Measurements from ENCODE around the gene SLC26A6.

Gene SLC26A6

DNA sequence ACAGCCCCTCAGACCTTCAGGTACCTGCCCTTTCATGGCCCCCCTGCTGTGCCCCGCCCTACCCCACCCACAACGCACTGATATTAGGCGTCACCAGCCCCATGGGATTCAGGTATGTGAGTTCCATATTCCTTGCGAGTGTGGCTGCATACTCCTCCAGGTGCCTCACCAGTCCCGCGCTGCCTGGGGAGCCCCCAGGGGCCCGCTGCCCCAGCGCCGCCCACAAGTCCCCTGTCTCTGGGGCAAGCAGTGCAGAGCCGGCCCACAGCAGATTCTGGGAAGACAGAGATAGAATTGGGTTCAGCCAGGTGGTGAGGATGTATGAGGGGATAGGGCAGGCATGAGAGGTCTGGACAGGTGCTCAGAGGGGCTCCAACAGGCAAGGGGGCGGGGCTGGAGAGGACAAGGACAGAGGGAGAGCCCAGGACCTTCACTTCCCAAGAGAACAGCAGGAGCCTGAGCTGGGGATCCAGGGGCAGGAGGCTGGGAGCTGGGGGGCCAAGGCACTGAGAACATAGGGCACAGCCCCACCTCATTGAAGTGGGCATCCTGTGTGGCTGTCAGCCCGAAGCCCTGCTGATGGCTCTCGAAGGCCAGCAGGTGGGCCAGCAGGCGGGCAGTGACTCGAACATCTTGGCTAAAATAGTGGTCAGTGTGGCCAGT is 13.1 kb upstream of the SLC26A6 start:
- Histone ChIP-seq H3K27me3 (ENCODE audit: control insufficient read depth in 5 of 5, insufficient read depth in 4 of 5, low read length in 5 of 5) (peaks cover 0 to 4% (median 0%) of the 10 kb centered on the region in 5 donors), H3K27ac (ENCODE audit: low read depth, low read length) (no peak overlapping the region), H3K9ac (ENCODE audit: low read length in 5 of 5) (no peak overlapping the region), H3K36me3 (ENCODE audit: control insufficient read depth in 5 of 5, insufficient read depth in 5 of 5, low read length in 5 of 5) (no peaks in the 10 kb centered on the region), H3K4me3 (ENCODE audit: low read depth in 1 of 5, low read length in 5 of 5) (no peak overlapping the region), H3K4me1 (ENCODE audit: control insufficient read depth in 5 of 5, insufficient read depth in 5 of 5, low read length in 5 of 5) (no peaks in the 10 kb centered on the region), H3K9me3 (ENCODE audit: control insufficient read depth in 5 of 5, low read length in 5 of 5) (no peaks in the 10 kb centered on the region)

DNA sequence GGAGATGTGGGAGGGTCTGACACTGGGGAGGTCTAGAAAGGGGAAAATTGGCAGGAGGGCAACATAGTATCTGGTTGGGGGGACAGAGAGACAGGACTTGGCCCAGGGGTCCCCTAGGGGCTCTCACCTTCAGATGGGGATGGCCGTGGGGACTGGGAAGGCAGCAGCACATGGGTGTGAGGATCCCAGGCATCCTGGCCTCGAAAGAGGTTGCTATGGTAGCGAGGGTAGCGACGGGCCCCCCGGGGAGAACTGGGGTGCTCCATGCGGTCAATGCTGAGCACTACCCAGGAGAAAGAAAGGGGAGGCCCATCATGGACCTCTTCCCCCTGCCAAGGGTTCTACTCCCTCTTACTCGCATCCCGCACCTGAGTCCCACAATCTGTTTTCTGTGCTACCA is 12.5 kb upstream of the SLC26A6 start:
- Histone ChIP-seq H3K36me3 (ENCODE audit: control insufficient read depth in 5 of 5, insufficient read depth in 5 of 5, low read length in 5 of 5) (no peaks in the 10 kb centered on the region), H3K27me3 (ENCODE audit: control insufficient read depth in 5 of 5, insufficient read depth in 4 of 5, low read length in 5 of 5) (peaks cover 0 to 4% (median 0%) of the 10 kb centered on the region in 5 donors), H3K4me3 (ENCODE audit: low read depth in 1 of 5, low read length in 5 of 5) (no peak overlapping the region), H3K9ac (ENCODE audit: low read length in 5 of 5) (no peak overlapping the region), H3K27ac (ENCODE audit: low read depth, low read length) (no peak overlapping the region), H3K9me3 (ENCODE audit: control insufficient read depth in 5 of 5, low read length in 5 of 5) (no peaks in the 10 kb centered on the region), H3K4me1 (ENCODE audit: control insufficient read depth in 5 of 5, insufficient read depth in 5 of 5, low read length in 5 of 5) (no peaks in the 10 kb centered on the region)

DNA sequence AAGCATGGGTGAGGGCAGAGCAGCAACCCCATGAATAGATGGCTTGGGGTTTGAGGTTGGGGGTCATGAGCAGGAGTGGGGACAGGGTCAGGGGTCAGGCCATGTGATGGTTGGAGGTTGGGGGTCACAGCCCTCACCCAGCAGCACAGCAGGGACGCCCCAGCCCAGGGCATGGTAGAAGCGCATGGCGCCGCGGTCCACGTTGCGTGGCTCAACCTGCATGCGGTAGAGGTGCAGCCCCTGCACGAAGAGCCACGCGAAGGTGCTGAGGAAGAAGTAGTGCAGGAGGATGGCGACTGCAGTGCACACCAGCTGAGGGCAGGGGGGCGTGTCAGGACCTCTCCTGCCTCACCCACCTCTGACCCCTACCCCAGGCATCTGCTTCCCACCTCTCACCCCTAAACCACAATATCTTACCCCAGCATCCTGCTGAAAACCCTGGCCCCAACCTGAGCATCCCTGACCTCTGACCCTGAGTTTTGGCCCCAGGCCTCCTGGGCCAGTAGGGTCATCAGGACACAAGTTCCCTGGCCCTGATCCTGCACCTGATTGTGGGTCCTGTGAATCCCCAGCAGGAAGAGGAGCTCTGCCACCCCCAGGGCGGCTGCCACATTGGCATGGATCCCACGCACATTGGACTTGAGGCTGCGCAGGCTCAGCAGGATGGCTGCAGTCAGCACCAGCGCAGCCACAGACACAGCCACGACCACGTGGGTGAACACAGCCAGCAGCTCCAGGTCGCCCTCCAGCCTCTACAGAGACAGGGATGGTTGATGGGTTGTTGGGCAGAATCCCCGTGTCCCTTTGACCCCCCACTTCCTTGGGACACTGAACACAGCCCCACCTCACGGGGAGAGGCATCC is 9.9 kb upstream of the SLC26A6 start:
- Histone ChIP-seq H3K4me3 (ENCODE audit: low read depth in 1 of 5, low read length in 5 of 5) (no peak overlapping the region), H3K36me3 (ENCODE audit: control insufficient read depth in 5 of 5, insufficient read depth in 5 of 5, low read length in 5 of 5) (no peaks in the 10 kb centered on the region), H3K27ac (ENCODE audit: low read depth, low read length) (no peak overlapping the region)

DNA sequence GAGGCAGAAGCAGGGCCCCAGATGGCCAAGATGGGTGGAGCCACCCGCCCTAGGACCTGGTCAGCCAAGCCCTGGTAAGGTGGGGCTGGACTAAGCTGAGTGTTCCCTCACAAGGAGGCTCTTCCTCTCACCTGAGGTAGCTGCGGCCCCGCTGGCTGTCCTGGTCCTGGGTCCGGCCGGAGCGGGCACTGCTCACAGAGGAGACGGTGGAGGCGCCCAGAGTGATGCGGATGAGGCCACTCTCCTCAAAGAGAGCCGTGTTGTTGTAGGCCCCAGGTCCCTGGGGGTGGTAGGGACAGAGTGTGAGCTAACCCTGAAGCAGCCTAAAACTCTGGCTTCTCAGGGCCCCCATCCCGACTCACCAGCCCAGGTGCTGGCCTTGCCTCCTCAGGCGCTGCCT is 7.3 kb upstream of the SLC26A6 start:
- H3K36me3 ChIP-seq (ENCODE audit: control insufficient read depth in 5 of 5, insufficient read depth in 5 of 5, low read length in 5 of 5): no peaks in the 10 kb centered on the region
- H3K4me3 ChIP-seq (ENCODE audit: low read depth in 1 of 5, low read length in 5 of 5): no peak overlapping the region
- no peak overlapping the region for H3K9ac ChIP-seq (ENCODE audit: low read length in 5 of 5)
- peaks cover 0 to 4% (median 0%) of the 10 kb centered on the region in 5 donors for H3K27me3 ChIP-seq (ENCODE audit: control insufficient read depth in 5 of 5, insufficient read depth in 4 of 5, low read length in 5 of 5)
- no peaks in the 10 kb centered on the region for H3K4me1 ChIP-seq (ENCODE audit: control insufficient read depth in 5 of 5, insufficient read depth in 5 of 5, low read length in 5 of 5)
- H3K27ac ChIP-seq (ENCODE audit: low read depth, low read length): no peak overlapping the region
- no peaks in the 10 kb centered on the region for H3K9me3 ChIP-seq (ENCODE audit: control insufficient read depth in 5 of 5, low read length in 5 of 5)

More for the DNA sequence above, 9.9 kb upstream of the SLC26A6 start:
- Histone ChIP-seq H3K4me1 (ENCODE audit: control insufficient read depth in 5 of 5, insufficient read depth in 5 of 5, low read length in 5 of 5) (no peaks in the 10 kb centered on the region), H3K9me3 (ENCODE audit: control insufficient read depth in 5 of 5, low read length in 5 of 5) (no peaks in the 10 kb centered on the region), H3K27me3 (ENCODE audit: control insufficient read depth in 5 of 5, insufficient read depth in 4 of 5, low read length in 5 of 5) (peaks cover 0 to 4% (median 0%) of the 10 kb centered on the region in 5 donors), H3K9ac (ENCODE audit: low read length in 5 of 5) (no peak overlapping the region)

DNA sequence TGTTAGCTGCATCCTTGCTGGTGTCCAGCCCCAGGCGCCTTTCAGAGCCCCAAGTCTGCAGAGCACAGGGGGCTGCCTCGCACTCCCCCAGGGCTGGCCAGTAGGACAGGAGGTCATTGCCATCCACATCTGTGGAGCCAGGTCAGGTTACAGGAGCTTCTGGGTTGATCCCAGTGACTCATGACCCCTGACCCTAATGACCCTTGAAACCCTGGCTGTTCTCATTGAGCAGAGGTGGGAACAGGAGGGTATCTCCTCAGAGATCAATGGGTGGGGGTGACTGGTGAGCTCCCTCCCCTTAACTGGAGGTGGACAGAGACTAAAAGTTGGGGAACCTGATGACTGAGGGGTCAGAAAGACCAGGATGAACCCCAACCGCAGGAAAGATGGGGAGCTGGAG is 6.1 kb upstream of the SLC26A6 start:
- Histone ChIP-seq H3K4me3 (ENCODE audit: low read depth in 1 of 5, low read length in 5 of 5) (no peak overlapping the region), H3K4me1 (ENCODE audit: control insufficient read depth in 5 of 5, insufficient read depth in 5 of 5, low read length in 5 of 5) (peaks cover 0 to 3% (median 2%) of the 10 kb centered on the region in 5 donors), H3K27me3 (ENCODE audit: control insufficient read depth in 5 of 5, insufficient read depth in 4 of 5, low read length in 5 of 5) (peaks cover 0 to 4% (median 0%) of the 10 kb centered on the region in 5 donors), H3K9me3 (ENCODE audit: control insufficient read depth in 5 of 5, low read length in 5 of 5) (no peaks in the 10 kb centered on the region), H3K36me3 (ENCODE audit: control insufficient read depth in 5 of 5, insufficient read depth in 5 of 5, low read length in 5 of 5) (no peaks in the 10 kb centered on the region), H3K27ac (ENCODE audit: low read depth, low read length) (no peak overlapping the region), H3K9ac (ENCODE audit: low read length in 5 of 5) (no peak overlapping the region)

DNA sequence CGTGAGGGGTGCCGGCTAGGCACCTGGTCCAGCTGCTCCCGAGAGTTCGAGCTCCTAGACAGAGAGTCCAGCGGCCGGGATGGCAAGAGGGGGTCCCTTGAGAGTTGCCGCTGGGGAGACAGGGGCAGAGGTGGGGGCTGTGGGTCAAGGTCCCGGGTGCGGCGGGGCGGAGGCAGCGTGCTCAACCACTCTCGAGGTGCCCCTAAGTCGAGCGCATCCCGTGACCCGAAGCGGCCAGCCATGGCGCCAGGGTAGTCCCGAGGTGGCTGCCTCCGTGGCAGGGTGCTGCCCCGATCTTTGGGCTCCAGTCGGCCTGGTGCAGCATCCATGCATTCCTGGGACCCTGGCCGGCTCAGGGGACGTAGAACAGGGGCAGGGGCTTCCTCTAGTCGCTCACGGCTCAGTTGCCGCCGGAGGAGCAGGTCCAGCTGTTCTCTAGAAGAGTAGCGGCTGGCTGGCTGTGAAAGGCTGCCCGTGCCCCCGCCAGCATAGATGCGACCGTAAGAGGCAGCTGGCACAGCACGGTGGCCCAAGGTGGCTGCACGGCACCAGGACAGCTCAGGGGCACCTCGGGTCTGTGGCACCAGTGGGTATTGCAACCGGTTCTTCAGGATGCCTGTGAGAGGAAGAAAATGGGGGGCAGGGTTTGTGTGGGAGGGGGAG is 4.8 kb upstream of the SLC26A6 start:
- Histone ChIP-seq H3K4me3 (ENCODE audit: low read depth in 1 of 5, low read length in 5 of 5) (no peak overlapping the region), H3K9me3 (ENCODE audit: control insufficient read depth in 5 of 5, low read length in 5 of 5) (no peaks in the 10 kb centered on the region), H3K9ac (ENCODE audit: low read length in 5 of 5) (no peak overlapping the region), H3K4me1 (ENCODE audit: control insufficient read depth in 5 of 5, insufficient read depth in 5 of 5, low read length in 5 of 5) (peaks cover 0 to 14% (median 13%) of the 10 kb centered on the region in 5 donors), H3K27me3 (ENCODE audit: control insufficient read depth in 5 of 5, insufficient read depth in 4 of 5, low read length in 5 of 5) (peaks cover 0 to 4% (median 0%) of the 10 kb centered on the region in 5 donors), H3K36me3 (ENCODE audit: control insufficient read depth in 5 of 5, insufficient read depth in 5 of 5, low read length in 5 of 5) (no peaks in the 10 kb centered on the region), H3K27ac (ENCODE audit: low read depth, low read length) (no peak overlapping the region)

DNA sequence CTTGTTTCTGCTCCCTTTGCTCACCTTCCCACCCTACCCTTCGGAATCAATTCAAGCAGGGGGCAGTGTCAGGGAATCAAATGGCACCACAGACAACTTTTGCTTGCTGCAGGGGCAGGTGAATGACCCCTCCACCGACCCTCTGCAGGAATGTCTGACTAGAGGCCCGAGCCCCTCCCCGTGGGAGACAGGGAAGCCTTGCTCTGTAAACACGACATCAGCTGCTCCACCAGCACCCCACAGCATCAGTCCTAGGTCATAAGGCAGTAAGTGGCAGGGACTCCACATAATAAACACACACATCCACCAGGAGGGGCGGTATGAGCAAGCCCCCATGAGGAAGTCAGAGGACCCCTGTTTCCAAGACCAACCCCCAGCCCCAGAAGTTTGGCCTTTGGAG is 2.0 kb upstream of the SLC26A6 start:
- H3K27me3 ChIP-seq (ENCODE audit: control insufficient read depth in 5 of 5, insufficient read depth in 4 of 5, low read length in 5 of 5): no peaks in the 10 kb centered on the region
- H3K4me3 ChIP-seq (ENCODE audit: low read depth in 1 of 5, low read length in 5 of 5): no peak overlapping the region
- no peak overlapping the region for H3K27ac ChIP-seq (ENCODE audit: low read depth, low read length)
- peaks cover 7 to 28% (median 25%) of the 10 kb centered on the region in 5 donors for H3K4me1 ChIP-seq (ENCODE audit: control insufficient read depth in 5 of 5, insufficient read depth in 5 of 5, low read length in 5 of 5)
- H3K9me3 ChIP-seq (ENCODE audit: control insufficient read depth in 5 of 5, low read length in 5 of 5): no peaks in the 10 kb centered on the region
- H3K9ac ChIP-seq (ENCODE audit: low read length in 5 of 5): no peak overlapping the region
- peaks cover 0 to 11% (median 8%) of the 10 kb centered on the region in 5 donors for H3K36me3 ChIP-seq (ENCODE audit: control insufficient read depth in 5 of 5, insufficient read depth in 5 of 5, low read length in 5 of 5)

DNA sequence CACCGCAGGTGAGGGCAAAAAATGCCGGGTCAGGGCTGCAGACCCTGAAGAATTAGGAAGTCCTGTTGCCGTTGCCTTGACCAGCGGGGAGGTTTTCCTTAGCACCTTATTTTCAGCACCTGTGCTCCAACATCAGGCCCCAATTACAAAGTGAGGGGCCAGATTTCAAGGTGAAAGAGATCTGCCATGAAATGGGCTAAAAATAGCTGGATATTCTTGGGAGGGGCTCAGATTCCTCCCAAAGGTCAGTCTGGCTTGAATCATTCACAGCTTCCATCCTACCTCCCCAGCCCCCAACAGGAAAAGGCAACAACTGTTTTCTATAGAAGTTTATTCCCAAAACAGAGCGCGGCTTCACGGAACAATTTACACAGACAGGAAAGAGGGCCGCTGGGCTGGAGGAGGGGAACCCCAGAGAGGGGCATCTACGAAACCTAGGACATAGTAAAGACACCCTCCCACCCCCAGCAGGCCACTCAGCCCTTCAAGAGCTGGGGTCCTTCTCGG is 941 bp upstream of the SLC26A6 start:
- Histone ChIP-seq H3K9ac (ENCODE audit: low read length in 5 of 5) (peak overlapping the region; percentile 16 to 86 (median 78)), H3K36me3 (ENCODE audit: control insufficient read depth in 5 of 5, insufficient read depth in 5 of 5, low read length in 5 of 5) (peaks cover 0 to 22% (median 13%) of the 10 kb centered on the region in 5 donors), H3K4me3 (ENCODE audit: low read depth in 1 of 5, low read length in 5 of 5) (peak overlapping the region; percentile 81 to 87 (median 83)), H3K27ac (ENCODE audit: low read depth, low read length) (no peak overlapping the region), H3K27me3 (ENCODE audit: control insufficient read depth in 5 of 5, insufficient read depth in 4 of 5, low read length in 5 of 5) (no peaks in the 10 kb centered on the region), H3K4me1 (ENCODE audit: control insufficient read depth in 5 of 5, insufficient read depth in 5 of 5, low read length in 5 of 5) (peaks cover 7 to 28% (median 25%) of the 10 kb centered on the region in 5 donors), H3K9me3 (ENCODE audit: control insufficient read depth in 5 of 5, low read length in 5 of 5) (no peaks in the 10 kb centered on the region)

DNA sequence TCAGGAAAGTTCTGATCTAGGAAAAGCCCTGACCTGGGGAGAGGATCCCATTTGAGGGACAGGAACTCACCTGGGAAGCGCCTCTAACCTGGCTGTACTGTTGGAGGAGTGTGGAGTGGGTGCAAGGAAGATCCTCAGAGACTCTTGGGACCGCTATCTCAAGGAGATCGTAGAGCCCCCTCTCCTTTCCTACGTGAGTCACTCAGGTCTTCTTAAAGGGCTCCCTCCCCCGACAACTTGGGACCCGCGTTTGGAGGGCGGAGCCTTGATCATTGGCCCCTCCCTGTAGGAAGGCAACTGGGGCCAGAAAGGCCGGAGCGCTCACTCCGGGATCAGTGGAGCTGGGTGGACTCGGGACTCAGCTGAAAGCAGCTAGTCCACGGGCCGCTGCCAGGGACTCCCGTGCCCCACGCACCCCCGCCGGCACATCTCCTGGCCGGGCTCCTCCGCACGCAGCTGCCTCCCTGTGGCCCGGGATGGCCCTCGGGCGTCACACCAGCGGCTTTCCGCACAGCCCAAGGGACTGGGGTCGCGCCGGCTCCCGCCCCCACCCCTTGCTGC is 520 bp downstream of the SLC26A6 start:
- H3K27me3 ChIP-seq (ENCODE audit: control insufficient read depth in 5 of 5, insufficient read depth in 4 of 5, low read length in 5 of 5): no peaks in the 10 kb centered on the region
- peak overlapping the region; percentile 78 to 85 (median 81) for H3K4me3 ChIP-seq (ENCODE audit: low read depth in 1 of 5, low read length in 5 of 5)
- peak overlapping the region in 4 of 5 donors; percentile 74 to 86 (median 82) for H3K9ac ChIP-seq (ENCODE audit: low read length in 5 of 5)
- no peak overlapping the region for H3K27ac ChIP-seq (ENCODE audit: low read depth, low read length)
- H3K36me3 ChIP-seq (ENCODE audit: control insufficient read depth in 5 of 5, insufficient read depth in 5 of 5, low read length in 5 of 5): peaks cover 0 to 36% (median 27%) of the 10 kb centered on the region in 5 donors
- H3K9me3 ChIP-seq (ENCODE audit: control insufficient read depth in 5 of 5, low read length in 5 of 5): no peaks in the 10 kb centered on the region
- H3K4me1 ChIP-seq (ENCODE audit: control insufficient read depth in 5 of 5, insufficient read depth in 5 of 5, low read length in 5 of 5): peaks cover 7 to 28% (median 25%) of the 10 kb centered on the region in 5 donors

Measured in subcutaneous abdominal adipose tissue (tissue), 5 donors.